Activated CD8-positive, alpha-beta memory T cell treated with anti-CD3 and anti-CD28 coated beads, Interleukin-2, amount 10 ng/mL, durations not matched to agents 7 days and 5 days (primary cell): ENCODE data around the gene SPRYD3. TPM values are rescaled to one million over a fixed set of nuclear protein-coding genes. Genes with fewer than 3 reads are reported as not detected.
"Not testable (repeated sequence)": the region's sequence is repeated elsewhere in the genome, so short reads cannot be mapped to it uniquely, and the experiment has no call there.

ENCODE experiments used
- ATAC-seq: fragments of 150-1000 bp; cut with Tn5 transposase; one replicate; pipeline ENCODE4 v1.10.0; 2021; ENCODE audit warnings: moderate library complexity
- CTCF ChIA-PET: fragments of 350-600 bp; sonication (Branson Sonifier 250); formaldehyde crosslinking; loops from one replicate; lab custom pipeline; 2021; ENCODE audit warnings: antibody characterized with exemption; lab: Charles Lee
- DNase-seq: peaks from one replicate; pipeline ENCODE4 v3.0.0-alpha.2; 2020
- H3K27ac Mint-ChIP-seq: one replicate; pipeline ENCODE4 v1.8.0; 2021; ENCODE audit warnings: mild to moderate bottlenecking, mixed read lengths
- H3K27me3 Mint-ChIP-seq: one replicate; pipeline ENCODE4 v1.8.0; 2021; ENCODE audit warnings: mixed read lengths
- H3K36me3 Mint-ChIP-seq: one replicate; pipeline ENCODE4 v1.8.0; 2021; ENCODE audit warnings: mild to moderate bottlenecking, mixed read lengths
- H3K4me1 Mint-ChIP-seq: one replicate; pipeline ENCODE4 v1.8.0; 2021; ENCODE audit warnings: mixed read lengths
- H3K4me3 Mint-ChIP-seq: one replicate; pipeline ENCODE4 v1.8.0; 2021; ENCODE audit warnings: mild to moderate bottlenecking, moderate library complexity, mixed read lengths
- H3K9me3 Mint-ChIP-seq: one replicate; pipeline ENCODE4 v1.8.0; 2022; ENCODE audit warnings: low read depth, mixed read lengths
- total RNA-seq, 2 experiments: library from RNA; stranded (reverse); gene quantifications; one replicate each; pipeline ENCODE4 v1.2.3, GENCODE V29; 2021

SPRYD3 gene
- total RNA-seq, 2 experiments from 2014 or later: 27.8 to 29.7 TPM

GRCh38 chr12:53046655-53047220, 32.5 kb downstream of the SPRYD3 start:
- Mint-ChIP-seq H3K4me1 (peaks cover 17% of the 10 kb centered on the region), H3K27me3 (peaks cover 11% of the 10 kb centered on the region), H3K4me3 (peak overlapping the region; percentile 83), H3K9me3 (no peaks in the 10 kb centered on the region), H3K36me3 (peaks cover 8% of the 10 kb centered on the region), H3K27ac (peak overlapping the region; percentile 60)
- ATAC-seq (peak; percentile 48), DNase-seq (peak; percentile 67)
- CTCF ChIA-PET: interaction anchor here (0.5 to 13.7 kb wide), 14 partner anchors 8 to 526 kb away, joined by 3 to 153 read pairs (median 4); partner anchors contain the start of genes AAAS, IGFBP6, SOAT2 and SPRYD3

GRCh38 chr12:53045696-53046045, 33.5 kb downstream of the SPRYD3 start:
- H3K27me3 Mint-ChIP-seq: peaks cover 11% of the 10 kb centered on the region
- H3K27ac Mint-ChIP-seq: no peak overlapping the region
- peaks cover 17% of the 10 kb centered on the region for H3K4me1 Mint-ChIP-seq
- peak overlapping the region; percentile 83 for H3K4me3 Mint-ChIP-seq
- ATAC-seq: no peak
- peaks cover 13% of the 10 kb centered on the region for H3K36me3 Mint-ChIP-seq
- DNase-seq: no peak
- no peaks in the 10 kb centered on the region for H3K9me3 Mint-ChIP-seq
- CTCF ChIA-PET: interaction anchor here (1.0 to 13.7 kb wide), 8 partner anchors 9 to 57 kb away, joined by 3 to 153 read pairs (median 6); partner anchors contain the start of genes IGFBP6, SOAT2 and SPRYD3

- CTCF ChIA-PET: interaction anchor here (1.0 to 13.7 kb wide), 6 partner anchors 9 to 58 kb away, joined by 3 to 153 read pairs (median 16); partner anchors contain the start of genes IGFBP6, SOAT2 and SPRYD3
- ATAC-seq (no peak), DNase-seq (no peak)
- Mint-ChIP-seq H3K4me1 (peaks cover 17% of the 10 kb centered on the region), H3K9me3 (no peaks in the 10 kb centered on the region), H3K27me3 (peaks cover 11% of the 10 kb centered on the region), H3K4me3 (peak overlapping the region; percentile 83), H3K36me3 (peaks cover 15% of the 10 kb centered on the region), H3K27ac (no peak overlapping the region)
Observed at GRCh38 chr12:53044896-53045695, 34.1 kb downstream of the SPRYD3 start.

GRCh38 chr12:53044052-53044581, 35.1 kb downstream of the SPRYD3 start:
- Mint-ChIP-seq H3K9me3 (no peaks in the 10 kb centered on the region), H3K27ac (no peak overlapping the region), H3K27me3 (peaks cover 11% of the 10 kb centered on the region), H3K4me1 (peaks cover 20% of the 10 kb centered on the region), H3K36me3 (peaks cover 24% of the 10 kb centered on the region), H3K4me3 (no peak overlapping the region)
- CTCF ChIA-PET: interaction anchor here (0.6 to 4.4 kb wide), 3 partner anchors 11 to 35 kb away, joined by 3 to 24 read pairs (median 4); partner anchors contain the start of gene SPRYD3
- ATAC-seq (no peak), DNase-seq (no peak)

GRCh38 chr12:53042607-53043454, 36.4 kb downstream of the SPRYD3 start:
- Mint-ChIP-seq H3K9me3 (no peaks in the 10 kb centered on the region), H3K27ac (peak overlapping the region; percentile 16), H3K4me3 (no peak overlapping the region), H3K36me3 (peaks cover 33% of the 10 kb centered on the region), H3K4me1 (peaks cover 27% of the 10 kb centered on the region), H3K27me3 (peaks cover 11% of the 10 kb centered on the region)
- DNase-seq (no peak), ATAC-seq (no peak)
- CTCF ChIA-PET: interaction anchor here (1.2 to 1.3 kb wide), 2 partner anchors 11 to 23 kb away, joined by 3 read pairs; no protein-coding TSS in a partner anchor

GRCh38 chr12:53039851-53040250, 39.3 kb downstream of the SPRYD3 start:
- Mint-ChIP-seq H3K36me3 (peaks cover 52% of the 10 kb centered on the region), H3K9me3 (no peaks in the 10 kb centered on the region), H3K27me3 (no peaks in the 10 kb centered on the region), H3K4me3 (no peak overlapping the region), H3K4me1 (peaks cover 31% of the 10 kb centered on the region), H3K27ac (no peak overlapping the region)
- DNase-seq: no peak
- ATAC-seq: no peak
- CTCF ChIA-PET: interaction anchor here (0.6 to 3.6 kb wide), 5 partner anchors 14 to 118 kb away, joined by 3 to 11 read pairs (median 9); no protein-coding TSS in a partner anchor

GRCh38 chr12:53036802-53037201, 42.4 kb downstream of the SPRYD3 start:
- CTCF ChIA-PET: interaction anchor here (1.1 to 3.6 kb wide), 3 partner anchors 8 to 11 kb away, joined by 3 to 10 read pairs (median 3); no protein-coding TSS in a partner anchor
- ATAC-seq (no peak), DNase-seq (no peak)
- peaks cover 64% of the 10 kb centered on the region for H3K36me3 Mint-ChIP-seq
- no peaks in the 10 kb centered on the region for H3K27me3 Mint-ChIP-seq
- H3K27ac Mint-ChIP-seq: no peak overlapping the region
- no peaks in the 10 kb centered on the region for H3K9me3 Mint-ChIP-seq
- H3K4me1 Mint-ChIP-seq: peaks cover 42% of the 10 kb centered on the region
- H3K4me3 Mint-ChIP-seq: no peak overlapping the region

- ATAC-seq (no peak), DNase-seq (no peak)
- Mint-ChIP-seq H3K4me3 (no peak overlapping the region), H3K27me3 (no peaks in the 10 kb centered on the region), H3K36me3 (peaks cover 62% of the 10 kb centered on the region), H3K27ac (peak overlapping the region; percentile 63), H3K9me3 (no peaks in the 10 kb centered on the region), H3K4me1 (peaks cover 40% of the 10 kb centered on the region)
- CTCF ChIA-PET: interaction anchor here (1.2 to 1.6 kb wide), 3 partner anchors 12 to 27 kb away, joined by 3 to 4 read pairs (median 3); no protein-coding TSS in a partner anchor
Observed at GRCh38 chr12:53034459-53034858, 44.7 kb downstream of the SPRYD3 start.

- Mint-ChIP-seq H3K27ac (peak overlapping the region; percentile 1), H3K4me1 (peaks cover 34% of the 10 kb centered on the region), H3K36me3 (peaks cover 56% of the 10 kb centered on the region)
- not testable (repeated sequence) for H3K4me3 Mint-ChIP-seq, H3K9me3 Mint-ChIP-seq, H3K27me3 Mint-ChIP-seq, ATAC-seq, DNase-seq
- CTCF ChIA-PET: interaction anchor here (1.3 to 1.6 kb wide), 2 partner anchors 12 to 28 kb away, joined by 3 read pairs; no protein-coding TSS in a partner anchor
Observed at GRCh38 chr12:53033832-53034231, 45.4 kb downstream of the SPRYD3 start.

GRCh38 chr12:53031616-53032015, 47.6 kb downstream of the SPRYD3 start:
- H3K27ac Mint-ChIP-seq: no peak overlapping the region
- H3K4me3 Mint-ChIP-seq: no peak overlapping the region
- DNase-seq: no peak
- H3K27me3 Mint-ChIP-seq: no peaks in the 10 kb centered on the region
- peaks cover 14% of the 10 kb centered on the region for H3K4me1 Mint-ChIP-seq
- ATAC-seq: no peak
- CTCF ChIA-PET: interaction anchor here (1.0 to 1.4 kb wide), 4 partner anchors 10 to 35 kb away, joined by 3 to 5 read pairs (median 3); partner anchors contain the start of gene EIF4B
- peaks cover 58% of the 10 kb centered on the region for H3K36me3 Mint-ChIP-seq
- H3K9me3 Mint-ChIP-seq: no peaks in the 10 kb centered on the region

GRCh38 chr12:53027014-53027413, 52.2 kb downstream of the SPRYD3 start:
- not testable (repeated sequence) for H3K27ac Mint-ChIP-seq, ATAC-seq, H3K27me3 Mint-ChIP-seq, H3K9me3 Mint-ChIP-seq, H3K4me3 Mint-ChIP-seq, DNase-seq, H3K4me1 Mint-ChIP-seq
- H3K36me3 Mint-ChIP-seq: peaks cover 57% of the 10 kb centered on the region
- CTCF ChIA-PET: interaction anchor here (2.8 kb wide), 1 partner anchor 11 kb away, joined by 10 read pairs; no protein-coding TSS in a partner anchor

- ATAC-seq (no peak), DNase-seq (no peak)
- no peaks in the 10 kb centered on the region for H3K27me3 Mint-ChIP-seq
- H3K27ac Mint-ChIP-seq: no peak overlapping the region
- CTCF ChIA-PET: interaction anchor here (0.6 to 2.8 kb wide), 4 partner anchors 10 to 51 kb away, joined by 3 to 10 read pairs (median 4); no protein-coding TSS in a partner anchor
- no peaks in the 10 kb centered on the region for H3K4me1 Mint-ChIP-seq
- H3K4me3 Mint-ChIP-seq: no peak overlapping the region
- H3K36me3 Mint-ChIP-seq: peaks cover 61% of the 10 kb centered on the region
- H3K9me3 Mint-ChIP-seq: no peaks in the 10 kb centered on the region
Observed at GRCh38 chr12:53025250-53025649, 53.9 kb downstream of the SPRYD3 start.
